ENCODE data around the gene ZSWIM1.

Gene ZSWIM1

GRCh38 chr20:45845452-45845851, 35.6 kb upstream of the ZSWIM1 start:
- no peaks in the 10 kb centered on the region for H3K36me3 ChIP-seq (ENCODE audit: insufficient read depth)

GRCh38 chr20:45848421-45848820, 32.6 kb upstream of the ZSWIM1 start:
- H3K4me2 ChIP-seq, result no peak overlapping the region
- no peak overlapping the region for H2AFZ ChIP-seq (ENCODE audit: low read depth)
- no peak overlapping the region for H3K9ac ChIP-seq
- no peaks in the 10 kb centered on the region for H3K79me2 ChIP-seq (ENCODE audit: insufficient read depth, low read depth)
- no peak overlapping the region for H3K4me3 ChIP-seq (IDR thresholded peaks at IDR 0.05; ENCODE audit: insufficient read depth, low read depth, low read length)
- no peaks in the 10 kb centered on the region for H3K36me3 ChIP-seq (ENCODE audit: insufficient read depth)
- no peak overlapping the region for H3K27ac ChIP-seq
- H3K4me1 ChIP-seq (ENCODE audit: low read depth, poor library complexity, severe bottlenecking), result no peaks in the 10 kb centered on the region
- TF ChIP-seq CTCF (conservative IDR thresholded peaks at IDR 0.05; ENCODE audit: low read depth, low read length), result no peak
- H4K20me1 ChIP-seq (ENCODE audit: insufficient read depth), result no peaks in the 10 kb centered on the region
- H3K27me3 ChIP-seq (ENCODE audit: insufficient read depth, low read depth), result no peaks in the 10 kb centered on the region

More at GRCh38 chr20:45845452-45845851, 35.6 kb upstream of the ZSWIM1 start:
- Histone ChIP-seq H3K4me3 (IDR thresholded peaks at IDR 0.05; ENCODE audit: insufficient read depth, low read depth, low read length) (no peak overlapping the region), H3K4me1 (ENCODE audit: low read depth, poor library complexity, severe bottlenecking) (no peaks in the 10 kb centered on the region), H2AFZ (ENCODE audit: low read depth) (no peak overlapping the region), H3K4me2 (no peak overlapping the region), H3K27ac (no peak overlapping the region), H3K9ac (no peak overlapping the region), H3K27me3 (ENCODE audit: insufficient read depth, low read depth) (no peaks in the 10 kb centered on the region), H3K79me2 (ENCODE audit: insufficient read depth, low read depth) (no peaks in the 10 kb centered on the region), H4K20me1 (ENCODE audit: insufficient read depth) (no peaks in the 10 kb centered on the region)
- no peak for TF ChIP-seq CTCF (conservative IDR thresholded peaks at IDR 0.05; ENCODE audit: low read depth, low read length)

- Histone ChIP-seq H2AFZ (ENCODE audit: low read depth) (no peak overlapping the region), H3K79me2 (ENCODE audit: insufficient read depth, low read depth) (no peaks in the 10 kb centered on the region), H3K27ac (no peak overlapping the region), H4K20me1 (ENCODE audit: insufficient read depth) (no peaks in the 10 kb centered on the region), H3K27me3 (ENCODE audit: insufficient read depth, low read depth) (no peaks in the 10 kb centered on the region), H3K4me2 (no peak overlapping the region), H3K9ac (no peak overlapping the region), H3K4me1 (ENCODE audit: low read depth, poor library complexity, severe bottlenecking) (no peaks in the 10 kb centered on the region), H3K36me3 (ENCODE audit: insufficient read depth) (no peaks in the 10 kb centered on the region), H3K4me3 (IDR thresholded peaks at IDR 0.05; ENCODE audit: insufficient read depth, low read depth, low read length) (no peak overlapping the region)
- TF ChIP-seq CTCF (conservative IDR thresholded peaks at IDR 0.05; ENCODE audit: low read depth, low read length), result no peak
Measured at GRCh38 chr20:45848969-45849582, 32.0 kb upstream of the ZSWIM1 start.

GRCh38 chr20:45850238-45850637, 30.8 kb upstream of the ZSWIM1 start:
- Histone ChIP-seq H3K27me3 (ENCODE audit: insufficient read depth, low read depth) (no peaks in the 10 kb centered on the region), H4K20me1 (ENCODE audit: insufficient read depth) (no peaks in the 10 kb centered on the region), H3K9ac (no peak overlapping the region), H3K27ac (no peak overlapping the region), H3K36me3 (ENCODE audit: insufficient read depth) (no peaks in the 10 kb centered on the region), H3K4me2 (no peak overlapping the region), H3K79me2 (ENCODE audit: insufficient read depth, low read depth) (peaks cover 8% of the 10 kb centered on the region; the same call in 1 of the 2 replicates), H2AFZ (ENCODE audit: low read depth) (no peak overlapping the region), H3K4me1 (ENCODE audit: low read depth, poor library complexity, severe bottlenecking) (no peaks in the 10 kb centered on the region), H3K4me3 (IDR thresholded peaks at IDR 0.05; ENCODE audit: insufficient read depth, low read depth, low read length) (no peak overlapping the region)
- no peak for TF ChIP-seq CTCF (conservative IDR thresholded peaks at IDR 0.05; ENCODE audit: low read depth, low read length)
